SK-N-MC (cell line): ENCODE measurements around the gene SLC38A11.

ENCODE experiments used
- EZH2 ChIP-seq: fragments of 200-600 bp; sonication (generic); IDR thresholded peaks from one replicate; pipeline ENCODE4 v1.6.1; 2017; ENCODE audit warnings: antibody characterized with exemption
- POLR2AphosphoS5 ChIP-seq: IDR thresholded peaks from 2 replicates; pipeline ENCODE4 v1.6.1; 2012; ENCODE audit warnings: mild to moderate bottlenecking, low read depth, low read length, borderline replicate concordance

DNA sequence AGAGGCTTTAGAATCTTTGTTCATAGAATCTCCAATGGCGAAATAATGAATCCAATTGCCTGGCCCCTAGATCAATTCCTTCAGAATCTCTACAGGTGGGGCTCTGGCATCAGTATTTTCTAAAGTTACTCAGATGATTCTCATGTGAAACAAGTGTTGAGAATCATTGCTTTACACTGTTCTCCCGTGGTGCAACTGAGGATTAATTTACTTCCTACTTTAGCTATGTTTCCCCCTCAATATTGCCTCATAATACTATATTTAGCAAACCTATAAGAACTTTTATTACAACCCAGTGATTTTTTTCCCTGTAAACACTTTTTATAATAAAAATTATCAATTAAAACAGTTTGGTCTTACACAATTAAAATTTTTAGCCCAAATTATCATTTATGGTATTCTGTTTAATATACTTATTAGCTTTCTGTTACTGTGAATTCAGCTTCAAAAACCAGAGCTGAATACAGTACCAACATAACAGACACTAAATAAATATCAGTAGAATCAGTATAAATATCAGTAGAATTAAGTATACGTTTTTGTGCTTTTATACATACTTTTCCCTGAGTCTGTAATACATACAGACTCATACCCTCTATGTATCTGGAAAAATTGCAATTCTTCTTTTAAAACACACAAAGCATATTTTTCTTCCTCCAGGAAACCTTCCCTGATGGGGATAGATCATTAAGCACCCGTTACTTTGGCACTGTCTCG, 20.8 kb downstream of the SLC38A11 start:
- TF ChIP-seq EZH2 (no peak), POLR2AphosphoS5 (no peak)
